HepG2 (cell line): ENCODE results near the gene ITPR1.
A peak's percentile ranks its signal among the peaks of the same experiment; 100 is the strongest.

Experiments used
- CEBPG ChIP-seq: IDR thresholded peaks from 2 replicates; pipeline ENCODE4 v1.6.1; 2016
- CTCF ChIP-seq: sonication (generic); formaldehyde crosslinking; IDR thresholded peaks from 2 replicates; pipeline ENCODE4 v1.5.0; 2020; ENCODE audit warnings: mild to moderate bottlenecking, missing genetic modification reagents, moderate library complexity
- DDIT3 ChIP-seq: sonication (generic); formaldehyde crosslinking; IDR thresholded peaks from 2 replicates; pipeline ENCODE4 v1.4.0; 2020; ENCODE audit warnings: mild to moderate bottlenecking, missing genetic modification reagents
- DNMT3B ChIP-seq: conservative IDR thresholded peaks from 2 replicates; pipeline ENCODE4 v1.6.1; 2016; ENCODE audit warnings: missing biosample characterization, control low read depth
- EZH2 ChIP-seq: conservative IDR thresholded peaks from 2 replicates; pipeline ENCODE4 v1.6.1; 2012; ENCODE audit warnings: mild to moderate bottlenecking, low read depth, low read length, moderate library complexity
- JUND ChIP-seq: sonication (generic); formaldehyde crosslinking; IDR thresholded peaks from 2 replicates; pipeline ENCODE4 v1.8.0; 2022; ENCODE audit warnings: mild to moderate bottlenecking, missing genetic modification reagents
- KDM5B ChIP-seq: sonication (generic); formaldehyde crosslinking; IDR thresholded peaks from 2 replicates; pipeline ENCODE4 v1.4.0; 2020; ENCODE audit warnings: missing genetic modification reagents, mild to moderate bottlenecking, borderline replicate concordance
- SP1 ChIP-seq, 2 experiments: fragments of 450-650 bp in 1 of 2; sonication (generic) in 1 of 2; formaldehyde crosslinking in 1 of 2; IDR thresholded peaks; 2 replicates each; pipeline versions ENCODE4 v1.4.0 to v1.6.1; 2016 to 2020; ENCODE audit warnings: missing genetic modification reagents in 1 of 2
- SP4 ChIP-seq: sonication (generic); formaldehyde crosslinking; IDR thresholded peaks from 2 replicates; pipeline ENCODE4 v1.8.1; 2023; ENCODE audit warnings: mild to moderate bottlenecking, missing genetic modification reagents
- ZFP82 ChIP-seq: sonication (generic); formaldehyde crosslinking; IDR thresholded peaks from 2 replicates; pipeline ENCODE4 v1.5.1; 2020; ENCODE audit warnings: mild to moderate bottlenecking, missing genetic modification reagents, borderline replicate concordance
- TF ChIP-seq, protein P1 (sequence below), 2 experiments: sonication (generic) in 1 of 2; formaldehyde crosslinking in 1 of 2; IDR thresholded peaks; 2 replicates each; pipeline versions ENCODE4 v1.5.1 to v1.6.1; 2011 to 2020; ENCODE audit warnings: borderline replicate concordance in 1 of 2, low read depth in 1 of 2, low read length in 1 of 2, mild to moderate bottlenecking in 1 of 2, missing genetic modification reagents in 1 of 2, moderate library complexity in 1 of 2

GRCh38 chr3:4492208-4493013, 737 bp upstream of the ITPR1 start:
- no peak for TF ChIP-seq EZH2
- no peak for TF ChIP-seq CEBPG (CRISPR knock-in tag)
- TF ChIP-seq SP1 (IDR thresholded peaks at IDR 0.05): no peak
- no peak for TF ChIP-seq SP1 (CRISPR knock-in tag; IDR thresholded peaks at IDR 0.05)
- TF ChIP-seq CTCF (CRISPR knock-in tag): peak; percentile 41
- no peak for TF ChIP-seq ZFP82 (CRISPR knock-in tag)
- no peak for TF ChIP-seq DNMT3B (CRISPR knock-in tag)
- TF ChIP-seq JUND (CRISPR knock-in tag): no peak
- TF ChIP-seq DDIT3 (CRISPR knock-in tag): no peak
- TF ChIP-seq SP4 (CRISPR knock-in tag): no peak
- no peak for TF ChIP-seq KDM5B (CRISPR knock-in tag)
- TF ChIP-seq, protein P1, sequence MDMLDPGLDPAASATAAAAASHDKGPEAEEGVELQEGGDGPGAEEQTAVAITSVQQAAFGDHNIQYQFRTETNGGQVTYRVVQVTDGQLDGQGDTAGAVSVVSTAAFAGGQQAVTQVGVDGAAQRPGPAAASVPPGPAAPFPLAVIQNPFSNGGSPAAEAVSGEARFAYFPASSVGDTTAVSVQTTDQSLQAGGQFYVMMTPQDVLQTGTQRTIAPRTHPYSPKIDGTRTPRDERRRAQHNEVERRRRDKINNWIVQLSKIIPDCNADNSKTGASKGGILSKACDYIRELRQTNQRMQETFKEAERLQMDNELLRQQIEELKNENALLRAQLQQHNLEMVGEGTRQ (IDR thresholded peaks at IDR 0.05; ENCODE audit: low read depth, low read length): no peak
- TF ChIP-seq, protein P1 (CRISPR knock-in tag; IDR thresholded peaks at IDR 0.05; ENCODE audit: borderline replicate concordance): no peak
